Activated T-cell treated with anti-CD3 and anti-CD28 coated beads for 4 hours (primary cell): ENCODE results near the gene UTP25.

ENCODE experiments used
- DNase-seq: peaks from one replicate; pipeline ENCODE4 v3.0.0-alpha.2; 2020

UTP25 gene

GRCh38 chr1:209845408-209845725 lies 17.6 kb downstream of the UTP25 start:
- no peak for DNase-seq

DNA sequence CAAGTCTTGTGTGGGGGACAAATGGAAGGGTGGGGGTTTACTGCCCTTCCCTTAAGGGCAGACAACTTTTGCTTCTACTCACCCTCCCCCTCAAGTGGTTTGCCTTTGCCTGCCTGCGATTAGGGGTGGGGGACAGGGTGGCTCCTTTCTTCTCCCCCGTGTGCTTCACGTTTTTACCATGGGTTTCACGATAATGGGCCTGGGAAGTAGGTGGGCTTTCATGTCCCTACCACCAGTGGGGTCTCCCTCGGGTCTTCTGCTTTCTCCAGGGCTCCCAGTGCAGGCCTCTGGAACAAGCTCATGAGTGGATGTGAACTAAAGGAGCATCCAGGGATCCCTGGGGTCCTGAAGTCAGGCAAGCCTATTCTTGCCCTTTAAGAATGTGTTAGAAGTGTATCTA lies 21.6 kb downstream of the UTP25 start:
- no peak for DNase-seq

DNA sequence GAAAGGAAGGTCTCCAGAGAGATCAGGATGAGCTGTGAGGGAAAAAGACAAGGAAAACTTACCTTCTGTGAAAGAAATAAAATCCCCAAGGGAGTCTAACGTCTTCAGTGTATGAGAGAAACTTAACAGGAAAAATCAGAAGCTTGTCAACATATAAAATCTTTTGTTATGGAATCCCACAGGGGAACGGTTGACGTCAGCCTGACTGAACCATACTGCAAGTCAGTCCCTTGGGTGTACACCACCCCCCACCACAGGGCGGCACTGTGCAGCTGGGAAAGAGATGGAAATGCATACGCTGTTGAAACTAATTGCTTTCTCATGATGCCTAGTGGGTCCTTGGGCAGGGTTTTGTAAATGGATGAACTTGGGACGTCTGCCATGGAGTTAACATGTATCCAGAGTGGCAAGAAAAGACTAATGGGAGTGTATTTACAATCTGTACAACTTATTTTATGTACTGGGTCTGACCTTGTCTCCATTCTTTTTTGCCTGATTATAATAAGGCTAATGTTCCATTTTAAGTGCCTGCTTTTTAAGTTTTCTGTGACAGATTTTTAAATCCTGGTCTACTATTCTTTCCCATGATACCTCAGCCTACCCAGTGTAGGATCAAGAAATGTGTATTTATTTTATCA lies 22.7 kb downstream of the UTP25 start:
- peak; percentile 4 for DNase-seq

DNA sequence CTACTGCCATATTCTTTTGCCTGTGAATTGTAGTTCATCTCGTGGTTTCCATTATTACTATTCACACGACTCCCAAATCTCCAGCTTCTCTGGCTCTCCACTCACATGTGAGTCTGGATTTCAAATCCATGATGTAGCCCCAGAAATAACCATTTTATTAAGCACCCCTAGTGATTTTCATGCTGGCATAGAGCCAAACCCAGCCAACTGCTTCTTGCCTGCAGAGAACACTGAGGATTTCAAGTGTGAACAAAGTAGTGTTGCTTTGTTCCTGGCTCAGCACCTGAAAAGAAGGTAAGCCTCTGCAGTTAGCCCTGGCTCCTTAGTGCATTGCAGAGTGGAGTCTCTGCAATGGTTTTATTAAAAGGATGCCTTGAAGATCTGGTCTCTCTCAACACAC lies 25.9 kb downstream of the UTP25 start:
- no peak for DNase-seq

GRCh38 chr1:209854196-209854595 lies 26.4 kb downstream of the UTP25 start:
- DNase-seq: no peak

DNA sequence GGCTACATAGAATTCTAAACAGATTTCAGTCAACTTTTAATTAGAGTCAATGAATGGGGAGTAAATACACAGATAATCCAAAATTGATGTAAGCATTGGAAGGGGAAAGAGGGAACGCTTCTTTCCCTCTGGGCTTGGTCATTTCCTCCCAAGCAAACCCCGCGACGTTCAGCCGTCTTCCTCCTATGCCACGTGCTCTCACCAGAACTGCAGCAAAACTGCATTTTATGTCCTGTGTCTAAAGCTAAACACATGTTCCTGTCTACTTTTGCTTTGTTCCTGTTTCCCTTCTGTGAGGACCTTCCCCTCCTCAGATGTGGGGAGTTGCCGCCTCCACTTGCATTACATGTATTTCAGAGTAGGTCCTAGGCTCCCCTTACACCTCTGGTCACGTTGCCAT lies 27.2 kb downstream of the UTP25 start:
- DNase-seq: no peak

- DNase-seq: no peak
Measured at GRCh38 chr1:209855623-209856022, 27.9 kb downstream of the UTP25 start.

DNA sequence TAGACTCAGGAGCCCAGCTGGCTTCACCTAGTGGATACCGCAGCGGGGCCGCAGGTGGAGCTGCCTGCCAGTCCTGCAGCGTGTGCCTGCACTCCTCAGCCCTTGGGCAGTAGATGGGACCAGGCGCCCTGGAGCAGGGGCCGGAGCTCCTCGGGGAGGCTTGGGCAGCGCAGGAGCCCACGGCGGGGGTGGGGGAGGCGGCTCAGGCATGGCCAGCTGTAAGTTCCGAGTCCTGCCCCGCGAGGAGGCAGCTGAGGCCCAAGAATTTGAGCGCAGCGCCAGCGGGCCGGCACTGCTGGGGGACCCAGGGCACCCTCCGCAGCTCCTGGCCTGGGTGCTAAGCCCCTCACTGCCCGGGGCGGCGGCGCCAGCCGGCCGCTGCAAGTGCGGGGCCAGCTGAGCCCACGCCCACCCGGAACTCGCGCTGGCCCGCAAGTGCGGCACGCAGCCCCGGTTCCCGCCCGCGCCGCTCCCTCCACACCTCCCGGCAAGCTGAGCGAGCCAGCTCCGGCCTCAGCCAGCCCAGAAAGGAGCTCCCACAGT lies 30.9 kb downstream of the UTP25 start:
- no peak for DNase-seq

- peak; percentile 63 for DNase-seq
Measured at GRCh38 chr1:209860293-209860881, 32.6 kb downstream of the UTP25 start.

- no peak for DNase-seq
Measured at GRCh38 chr1:209861242-209861641, 33.5 kb downstream of the UTP25 start.

GRCh38 chr1:209862391-209863356 lies 34.9 kb downstream of the UTP25 start:
- DNase-seq: no peak

GRCh38 chr1:209863766-209864485 lies 36.2 kb downstream of the UTP25 start:
- no peak for DNase-seq

DNA sequence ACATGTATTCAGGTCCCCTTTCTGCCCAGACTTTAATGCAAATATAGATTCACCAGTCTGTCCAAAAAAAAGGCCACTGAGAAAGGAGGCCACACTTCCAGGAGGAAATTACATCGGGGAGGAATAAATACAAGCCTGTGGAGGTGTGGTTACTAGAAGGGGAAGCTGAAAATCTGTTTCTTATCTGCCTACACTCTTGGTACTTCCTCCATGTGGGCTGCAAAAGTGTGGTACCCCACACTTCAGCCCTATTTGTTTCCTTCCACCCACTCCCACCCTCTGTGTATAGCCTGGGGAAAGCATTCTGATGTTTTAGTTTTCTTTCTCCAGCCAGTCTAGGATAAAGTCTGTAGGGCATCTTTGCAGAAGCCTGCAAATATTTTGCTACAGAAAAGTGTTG lies 38.4 kb downstream of the UTP25 start:
- no peak for DNase-seq

- no peak for DNase-seq
Measured at GRCh38 chr1:209869291-209870149, 41.7 kb downstream of the UTP25 start.

GRCh38 chr1:209870151-209870831 lies 42.5 kb downstream of the UTP25 start:
- no peak for DNase-seq

DNA sequence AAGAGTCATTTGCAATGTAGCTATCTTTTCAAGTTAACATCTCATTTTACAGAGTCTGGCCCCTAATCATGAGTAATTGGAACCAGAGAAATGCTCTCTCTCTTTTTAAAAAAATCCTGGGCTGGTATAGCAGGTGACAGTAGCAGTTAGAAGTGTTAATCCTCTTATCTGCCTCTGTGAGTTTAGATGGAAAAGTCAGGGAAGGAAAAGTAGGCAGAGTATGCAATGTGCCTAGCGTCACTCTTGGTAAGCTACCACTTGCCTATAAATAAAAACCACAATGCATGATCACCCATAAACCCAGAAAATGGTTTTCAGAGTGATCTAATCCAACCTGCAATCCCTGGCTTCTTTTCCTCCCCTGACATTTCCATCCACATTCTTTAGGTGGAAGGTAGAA lies 43.2 kb downstream of the UTP25 start:
- no peak for DNase-seq

DNA sequence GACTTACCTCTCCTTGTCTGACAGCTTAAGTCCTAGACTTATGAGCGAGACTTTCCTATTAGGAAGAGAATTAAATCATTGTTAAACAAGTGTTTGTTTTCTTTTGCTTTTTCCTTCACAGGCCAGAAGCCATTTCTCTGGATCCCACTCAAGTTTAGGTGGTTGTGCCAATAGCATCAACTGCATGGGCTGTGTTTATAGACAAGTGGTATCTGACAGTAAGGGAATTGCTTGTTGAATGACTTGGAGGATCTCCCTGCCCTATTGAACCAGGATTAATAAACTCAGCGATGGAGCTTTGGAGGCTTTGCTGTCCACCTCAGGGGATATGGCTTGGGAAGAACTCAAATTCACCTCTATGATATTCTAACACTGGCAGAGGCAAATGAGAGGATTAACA lies 43.7 kb downstream of the UTP25 start:
- no peak for DNase-seq

- no peak for DNase-seq
Measured at GRCh38 chr1:209873067-209873799, 45.5 kb downstream of the UTP25 start.

GRCh38 chr1:209875515-209875914 lies 47.7 kb downstream of the UTP25 start:
- no peak for DNase-seq

GRCh38 chr1:209876078-209876800 lies 48.5 kb downstream of the UTP25 start:
- DNase-seq: no peak
